IMR-90 (cell line): ENCODE results near the gene POR. TPM values are rescaled to one million over a fixed set of nuclear protein-coding genes. Genes with fewer than 3 reads are reported as not detected.

ENCODE experiments used
- ATAC-seq: fragments of 200-7000 bp; cut with Tn5 transposase; 2 replicates; pipeline ENCODE4 v1.9.1; 2020; ENCODE audit warnings: low read depth, mild to moderate bottlenecking, moderate library complexity
- BruUV-seq: library from RNA; stranded (reverse); fragments of 400-500 nt; replicated peaks from 2 replicates; lab custom pipeline; 2021; lab: Mats Ljungman, UMichigan
- CTCF ChIA-PET: fragments of 300-600 bp; formaldehyde crosslinking; extraction: SDS; loops from one replicate; lab custom pipeline; 2021; ENCODE audit warnings: antibody characterized with exemption; lab: Yijun Ruan, JAX
- POLR2A ChIA-PET: fragments of 300-600 bp; sonication (Branson Sonifier 250); formaldehyde crosslinking; loops from one replicate; lab custom pipeline; 2022; ENCODE audit warnings: antibody characterized with exemption; ENCODE audit not compliant: unreplicated experiment; lab: Charles Lee
- DNase-seq: peaks from one replicate; pipeline ENCODE4 v3.0.0; 2013
- H2AFZ ChIP-seq: replicated peaks from 2 replicates; pipeline ENCODE3; 2013; ENCODE audit warnings: low read length, mild to moderate bottlenecking; ENCODE audit not compliant: poor library complexity
- H2AK5ac ChIP-seq: 2 replicates; pipeline ENCODE4 v1.6.1; 2013; ENCODE audit warnings: low read depth, low read length, inconsistent platforms
- H2AK9ac ChIP-seq: replicated peaks from 2 replicates; pipeline ENCODE3; 2013; ENCODE audit warnings: mild to moderate bottlenecking, low read depth, low read length, moderate library complexity; ENCODE audit not compliant: poor library complexity
- H2BK120ac ChIP-seq: 2 replicates; pipeline ENCODE4 v1.6.1; 2013; ENCODE audit warnings: low read depth, low read length, inconsistent platforms
- H2BK15ac ChIP-seq: 3 replicates; pipeline ENCODE4 v1.6.1; 2013; ENCODE audit warnings: low read depth, low read length, inconsistent platforms
- H2BK20ac ChIP-seq: 2 replicates; pipeline ENCODE4 v1.6.1; 2013; ENCODE audit warnings: low read depth, mild to moderate bottlenecking, inconsistent platforms, low read length, moderate library complexity
- H2BK5ac ChIP-seq: 2 replicates; pipeline ENCODE4 v1.6.1; 2013; ENCODE audit warnings: mild to moderate bottlenecking, low read depth, low read length, inconsistent platforms; ENCODE audit not compliant: poor library complexity, severe bottlenecking
- H3K14ac ChIP-seq: replicated peaks from 2 replicates; pipeline ENCODE4 v1.6.1; 2013; ENCODE audit warnings: low read depth, low read length, inconsistent platforms
- H3K18ac ChIP-seq: 2 replicates; pipeline ENCODE4 v1.6.1; 2013; ENCODE audit warnings: low read depth, low read length, control low read depth
- H3K23ac ChIP-seq: 2 replicates; pipeline ENCODE4 v1.6.1; 2013; ENCODE audit warnings: low read depth, low read length, inconsistent platforms
- H3K27ac ChIP-seq: 2 replicates; pipeline ENCODE4 v1.5.1; 2013; ENCODE audit warnings: mild to moderate bottlenecking, control low read depth, low read length; ENCODE audit not compliant: insufficient read depth
- H3K27me3 ChIP-seq: 2 replicates; pipeline ENCODE4 v1.6.1; 2013; ENCODE audit warnings: low read length; ENCODE audit not compliant: control insufficient read depth, insufficient read depth
- H3K36me3 ChIP-seq: 2 replicates; pipeline ENCODE4 v1.6.1; 2013; ENCODE audit warnings: low read length, mixed read lengths; ENCODE audit not compliant: control insufficient read depth, insufficient read depth
- H3K4ac ChIP-seq: 2 replicates; pipeline ENCODE4 v1.6.1; 2013; ENCODE audit warnings: low read depth, low read length, inconsistent platforms
- H3K4me1 ChIP-seq: 2 replicates; pipeline ENCODE4 v1.6.1; 2013; ENCODE audit warnings: low read length, mixed read lengths; ENCODE audit not compliant: control insufficient read depth, insufficient read depth
- H3K4me2 ChIP-seq: 2 replicates; pipeline ENCODE4 v1.6.1; 2013; ENCODE audit warnings: low read depth, mild to moderate bottlenecking, control low read depth, low read length, moderate library complexity
- H3K4me3 ChIP-seq: 2 replicates; pipeline ENCODE4 v1.5.1; 2013; ENCODE audit warnings: low read depth, mild to moderate bottlenecking, control low read depth, low read length, moderate library complexity; ENCODE audit not compliant: insufficient read depth
- H3K56ac ChIP-seq: 2 replicates; pipeline ENCODE4 v1.6.1; 2013; ENCODE audit warnings: low read length, inconsistent platforms; ENCODE audit not compliant: insufficient read depth; ENCODE audit errors: extremely low read depth
- H3K79me1 ChIP-seq, 2 experiments: 2 replicates each; pipeline ENCODE4 v1.6.1; 2013; ENCODE audit warnings: low read length in 2 of 2, inconsistent platforms in 1 of 2, low read depth in 1 of 2
- H3K9ac ChIP-seq: 2 replicates; pipeline ENCODE4 v1.6.1; 2013; ENCODE audit warnings: low read depth, low read length, control low read depth
- H3K9me1 ChIP-seq: 2 replicates; pipeline ENCODE4 v1.6.1; 2013; ENCODE audit warnings: low read length, inconsistent platforms; ENCODE audit not compliant: insufficient read depth
- H3K9me3 ChIP-seq: 2 replicates; pipeline ENCODE4 v1.6.1; 2013; ENCODE audit warnings: low read length; ENCODE audit not compliant: control insufficient read depth, insufficient read depth
- H4K20me1 ChIP-seq: 2 replicates; pipeline ENCODE4 v1.6.1; 2013; ENCODE audit warnings: low read length, inconsistent platforms; ENCODE audit not compliant: insufficient read depth
- H4K5ac ChIP-seq: 2 replicates; pipeline ENCODE4 v1.6.1; 2013; ENCODE audit warnings: mild to moderate bottlenecking, low read depth, low read length, control low read depth
- H4K8ac ChIP-seq, 2 experiments: 2 replicates each; pipeline ENCODE4 v1.6.1; 2013; ENCODE audit warnings: low read depth in 2 of 2, low read length in 2 of 2, control low read depth in 1 of 2, inconsistent platforms in 1 of 2
- H4K91ac ChIP-seq: 2 replicates; pipeline ENCODE4 v1.6.1; 2013; ENCODE audit warnings: low read depth, low read length, inconsistent platforms; ENCODE audit not compliant: insufficient read depth
- BHLHE40 ChIP-seq: fragments of 150-350 bp; IDR thresholded peaks from 2 replicates; pipeline ENCODE4 v1.6.1; 2016; ENCODE audit warnings: mild to moderate bottlenecking, low read depth, low read length
- CEBPB ChIP-seq: IDR thresholded peaks from 2 replicates; pipeline ENCODE4 v1.6.1; 2012; ENCODE audit warnings: low read depth, low read length, improper control_type of control experiment
- CHD1 ChIP-seq: IDR thresholded peaks from 2 replicates; pipeline ENCODE4 v1.6.1; 2012; ENCODE audit warnings: low read depth, low read length, improper control_type of control experiment
- CTCF ChIP-seq: conservative IDR thresholded peaks from 2 replicates; pipeline ENCODE4 v1.5.1; 2012; ENCODE audit warnings: mild to moderate bottlenecking, low read depth, low read length, improper control_type of control experiment
- ELK1 ChIP-seq: fragments of 150-350 bp; IDR thresholded peaks from 2 replicates; pipeline ENCODE4 v1.6.1; 2016; ENCODE audit warnings: low read depth, mild to moderate bottlenecking, low read length, moderate library complexity, borderline replicate concordance
- FOS ChIP-seq: fragments of 150-350 bp; IDR thresholded peaks from 2 replicates; pipeline ENCODE4 v1.6.1; 2016; ENCODE audit warnings: low read depth, low read length
- MAZ ChIP-seq: IDR thresholded peaks from 2 replicates; pipeline ENCODE4 v1.6.1; 2012; ENCODE audit warnings: low read depth, mild to moderate bottlenecking, low read length, improper control_type of control experiment, moderate library complexity, borderline replicate concordance
- MXI1 ChIP-seq: IDR thresholded peaks from 2 replicates; pipeline ENCODE4 v1.6.1; 2012; ENCODE audit warnings: low read depth, mild to moderate bottlenecking, low read length, moderate library complexity, borderline replicate concordance
- NFE2L2 ChIP-seq: fragments of 150-350 bp; IDR thresholded peaks from 2 replicates; pipeline ENCODE4 v1.6.1; 2016; ENCODE audit warnings: low read depth, mild to moderate bottlenecking, low read length
- POLR2A ChIP-seq: IDR thresholded peaks from 2 replicates; pipeline ENCODE4 v1.6.1; 2012; ENCODE audit warnings: mild to moderate bottlenecking, low read depth, low read length
- RAD21 ChIP-seq: IDR thresholded peaks from 2 replicates; pipeline ENCODE4 v1.6.1; 2012; ENCODE audit warnings: low read length, improper control_type of control experiment
- RCOR1 ChIP-seq: IDR thresholded peaks from 2 replicates; pipeline ENCODE4 v1.6.1; 2012; ENCODE audit warnings: mild to moderate bottlenecking, low read length, improper control_type of control experiment; ENCODE audit not compliant: insufficient replicate concordance
- SMC3 ChIP-seq: fragments of 150-350 bp; IDR thresholded peaks from 2 replicates; pipeline ENCODE4 v1.6.1; 2016; ENCODE audit warnings: low read depth, mild to moderate bottlenecking, antibody characterized with exemption, low read length, moderate library complexity
- USF2 ChIP-seq: fragments of 150-350 bp; IDR thresholded peaks from 2 replicates; pipeline ENCODE4 v1.6.1; 2017; ENCODE audit warnings: mild to moderate bottlenecking, antibody characterized with exemption, low read length, low read depth
- WGBS, 2 experiments: methylation state at CpG; one replicate each; pipeline versions ENCODE4 v1.1.5 to v1.1.7; 2013; ENCODE audit warnings: missing lambda C conversion rate in 2 of 2; ENCODE audit not compliant: insufficient read length in 1 of 2; ENCODE audit errors: extremely low coverage in 2 of 2; 5-methylcytosine and 5-hydroxymethylcytosine counted together
- dilution Hi-C: fragments of 300-500 bp; cut with HindIII; formaldehyde crosslinking; loops from one replicate; pipeline ENCODE4 v1.14.3; 2018; ENCODE audit warnings: low sequenced_read_pairs; ENCODE audit not compliant: unreplicated experiment
- in situ Hi-C: fragments of 300-500 bp; cut with MboI; formaldehyde crosslinking; loops from 3 replicates; pipeline ENCODE4 v1.14.3; 2019; ENCODE audit warnings: low sequenced_read_pairs, inconsistent platforms, mixed read lengths
- intact Hi-C: fragments of 100-400 bp; cut with micrococcal nuclease; formaldehyde crosslinking; loops from 2 replicates; pipeline ENCODE4 v1.10.0; 2022
- polyA plus RNA-seq, 3 experiments: library from polyadenylated mRNA; depleted of rRNA; stranded (reverse); fragments of >200 nt; gene quantifications; 2 replicates each; pipeline ENCODE4 v1.2.3, GENCODE V29; 2012; ENCODE audit warnings: low replicate concordance in 1 of 3
- total RNA-seq: library from RNA; depleted of rRNA; stranded (reverse); fragments of >200 nt; gene quantifications from 2 replicates; pipeline ENCODE4 v1.2.3, GENCODE V29; 2012

The POR gene
- total and polyA plus RNA-seq, 2 of the 4 experiments (the other 2 are of a cell fraction), result 25.5 to 42.2 TPM

GRCh38 chr7:75981203-75981452, 66.2 kb downstream of the POR start:
- TF ChIP-seq POLR2A (no peak), FOS (no peak), USF2 (no peak), RAD21 (no peak), CEBPB (no peak), NFE2L2 (no peak), SMC3 (no peak), ELK1 (no peak), MXI1 (no peak), RCOR1 (no peak), MAZ (no peak), CHD1 (no peak), BHLHE40 (no peak), CTCF (no peak)
- ATAC-seq (no peak), DNase-seq (no peak)
- dilution Hi-C loops, result no loop called here
- H3K79me1 ChIP-seq, result no peaks in the 10 kb centered on the region
- H2BK120ac ChIP-seq, result no peak overlapping the region
- no peak overlapping the region for H2BK20ac ChIP-seq
- H4K5ac ChIP-seq, result no peak overlapping the region
- H2AK9ac ChIP-seq, result peak overlapping the region; percentile 42
- no peak overlapping the region for H3K14ac ChIP-seq
- H3K27me3 ChIP-seq, result no peaks in the 10 kb centered on the region
- no peak overlapping the region for H4K91ac ChIP-seq
- no peak overlapping the region for H3K23ac ChIP-seq
- ChIA-PET CTCF (no interaction called here), POLR2A (no interaction called here)
- H2BK15ac ChIP-seq, result no peak overlapping the region
- BruUV-seq, result no TSS peak
- peaks cover 60% of the 10 kb centered on the region for H3K36me3 ChIP-seq
- H4K8ac ChIP-seq, result no peak overlapping the region
- no peak overlapping the region for H2AK5ac ChIP-seq
- H3K4ac ChIP-seq, result no peak overlapping the region
- 87% methylated on average over 3 of the region's 12 CpGs; no CpG with 5 or more reads in 1 of the 2 experiments for WGBS, 2 experiments
- H3K27ac ChIP-seq, result no peak overlapping the region
- no peak overlapping the region for H2BK5ac ChIP-seq
- H3K9me1 ChIP-seq, result no peaks in the 10 kb centered on the region
- no peak overlapping the region for H2AFZ ChIP-seq
- no peak overlapping the region for H3K56ac ChIP-seq
- H3K9ac ChIP-seq, result no peak overlapping the region
- H3K4me2 ChIP-seq, result no peak overlapping the region
- H3K18ac ChIP-seq, result no peak overlapping the region
- in situ Hi-C loops, result no loop called here
- intact Hi-C loops, result no loop called here
- H3K9me3 ChIP-seq, result no peaks in the 10 kb centered on the region
- no peak overlapping the region for H3K4me3 ChIP-seq
- no peaks in the 10 kb centered on the region for H3K4me1 ChIP-seq
- H4K20me1 ChIP-seq, result no peaks in the 10 kb centered on the region; the same call in 1 of the 2 replicates
